Activated T-helper 2 cell treated with anti-CD3 and anti-CD28 coated beads, Interferon-gamma antibody, Interleukin-2, Interleukin-4, amounts not matched to agents 10 μg/mL and 5 μg/mL and 100 μg/mL, durations not matched to agents 14 hours and 24 hours and 36 hours (primary cell): ENCODE measurements around the gene IGF2BP2. TPM values are rescaled to one million over a fixed set of nuclear protein-coding genes. Genes with fewer than 3 reads are reported as not detected.
"Not testable (repeated sequence)": the region's sequence is repeated elsewhere in the genome, so short reads cannot be mapped to it uniquely, and the experiment has no call there.

Experiments used
- DNase-seq: peaks from one replicate; pipeline ENCODE4 v3.0.0; 2021; ENCODE audit warnings: low spot score
- H3K27ac Mint-ChIP-seq: one replicate; pipeline ENCODE4 v1.8.0; 2021; ENCODE audit warnings: mixed read lengths
- H3K27me3 Mint-ChIP-seq: one replicate; pipeline ENCODE4 v1.8.0; 2021; ENCODE audit warnings: low read depth, mixed read lengths
- H3K36me3 Mint-ChIP-seq: one replicate; pipeline ENCODE4 v1.8.0; 2021; ENCODE audit warnings: low read depth, mixed read lengths
- H3K4me1 Mint-ChIP-seq: one replicate; pipeline ENCODE4 v1.8.0; 2021; ENCODE audit warnings: low read depth, mixed read lengths
- H3K4me3 Mint-ChIP-seq: one replicate; pipeline ENCODE4 v1.8.0; 2021; ENCODE audit warnings: low read depth, mild to moderate bottlenecking, moderate library complexity, mixed read lengths
- H3K9me3 Mint-ChIP-seq: one replicate; pipeline ENCODE4 v1.8.0; 2021; ENCODE audit warnings: mixed read lengths
- intact Hi-C: fragments of 100-400 bp; cut with micrococcal nuclease; formaldehyde crosslinking; loops from one replicate; pipeline ENCODE4 v1.15.1; 2023
- total RNA-seq: library from RNA; stranded (reverse); gene quantifications from 2 replicates; pipeline ENCODE4 v1.2.3, GENCODE V29; 2022

IGF2BP2 gene
- total RNA-seq, 1 donor from 2014 or later, result 0.05 TPM

- Mint-ChIP-seq H3K27ac (no peak overlapping the region), H3K4me3 (no peak overlapping the region), H3K4me1 (no peaks in the 10 kb centered on the region), H3K9me3 (no peaks in the 10 kb centered on the region), H3K27me3 (peaks cover 5% of the 10 kb centered on the region), H3K36me3 (no peaks in the 10 kb centered on the region)
- no peak for DNase-seq
- intact Hi-C loops, result no loop called here
These were observed 176.4 kb downstream of the IGF2BP2 start for GRCh38 chr3:185648396-185648795.

GRCh38 chr3:185647880-185648210 lies 177.0 kb downstream of the IGF2BP2 start:
- no peaks in the 10 kb centered on the region for H3K4me1 Mint-ChIP-seq
- no peak overlapping the region for H3K27ac Mint-ChIP-seq
- H3K36me3 Mint-ChIP-seq, result no peaks in the 10 kb centered on the region
- H3K9me3 Mint-ChIP-seq, result no peaks in the 10 kb centered on the region
- no peak for DNase-seq
- H3K27me3 Mint-ChIP-seq, result peaks cover 5% of the 10 kb centered on the region
- H3K4me3 Mint-ChIP-seq, result no peak overlapping the region
- intact Hi-C loops, result no loop called here

GRCh38 chr3:185647134-185647879 lies 177.5 kb downstream of the IGF2BP2 start:
- H3K36me3 Mint-ChIP-seq, result no peaks in the 10 kb centered on the region
- no peaks in the 10 kb centered on the region for H3K9me3 Mint-ChIP-seq
- DNase-seq, result no peak
- intact Hi-C loops, result no loop called here
- H3K27me3 Mint-ChIP-seq, result peaks cover 5% of the 10 kb centered on the region
- no peak overlapping the region for H3K27ac Mint-ChIP-seq
- H3K4me3 Mint-ChIP-seq, result no peak overlapping the region
- H3K4me1 Mint-ChIP-seq, result no peaks in the 10 kb centered on the region

GRCh38 chr3:185646382-185647133 lies 178.3 kb downstream of the IGF2BP2 start:
- no peaks in the 10 kb centered on the region for H3K4me1 Mint-ChIP-seq
- H3K4me3 Mint-ChIP-seq, result no peak overlapping the region
- DNase-seq, result no peak
- intact Hi-C loops, result no loop called here
- no peak overlapping the region for H3K27ac Mint-ChIP-seq
- peaks cover 5% of the 10 kb centered on the region for H3K27me3 Mint-ChIP-seq
- no peaks in the 10 kb centered on the region for H3K9me3 Mint-ChIP-seq
- H3K36me3 Mint-ChIP-seq, result no peaks in the 10 kb centered on the region

GRCh38 chr3:185645596-185646381 lies 179.1 kb downstream of the IGF2BP2 start:
- no peak for DNase-seq
- Mint-ChIP-seq H3K36me3 (no peaks in the 10 kb centered on the region), H3K9me3 (no peaks in the 10 kb centered on the region), H3K4me3 (no peak overlapping the region), H3K27ac (no peak overlapping the region), H3K27me3 (peaks cover 5% of the 10 kb centered on the region), H3K4me1 (no peaks in the 10 kb centered on the region)
- intact Hi-C loops, result no loop called here

GRCh38 chr3:185645191-185645590 lies 179.7 kb downstream of the IGF2BP2 start:
- H3K36me3 Mint-ChIP-seq, DNase-seq, H3K27me3 Mint-ChIP-seq, intact Hi-C loops, H3K27ac Mint-ChIP-seq, H3K4me3 Mint-ChIP-seq, H3K9me3 Mint-ChIP-seq, H3K4me1 Mint-ChIP-seq: not testable (repeated sequence)

- DNase-seq, result no peak
- no peak overlapping the region for H3K4me3 Mint-ChIP-seq
- H3K9me3 Mint-ChIP-seq, result no peaks in the 10 kb centered on the region
- no peak overlapping the region for H3K27ac Mint-ChIP-seq
- no peaks in the 10 kb centered on the region for H3K36me3 Mint-ChIP-seq
- H3K4me1 Mint-ChIP-seq, result no peaks in the 10 kb centered on the region
- intact Hi-C loops, result no loop called here
- H3K27me3 Mint-ChIP-seq, result no peaks in the 10 kb centered on the region
These were observed 184.5 kb downstream of the IGF2BP2 start for GRCh38 chr3:185640308-185640707.

- Mint-ChIP-seq H3K27me3 (no peaks in the 10 kb centered on the region), H3K27ac (no peak overlapping the region), H3K9me3 (no peaks in the 10 kb centered on the region), H3K4me3 (no peak overlapping the region), H3K4me1 (no peaks in the 10 kb centered on the region), H3K36me3 (no peaks in the 10 kb centered on the region)
- intact Hi-C loops, result no loop called here
- no peak for DNase-seq
These were observed 185.1 kb downstream of the IGF2BP2 start for GRCh38 chr3:185639632-185640206.

- H3K4me1 Mint-ChIP-seq, H3K4me3 Mint-ChIP-seq, H3K9me3 Mint-ChIP-seq, H3K27ac Mint-ChIP-seq, DNase-seq, H3K27me3 Mint-ChIP-seq, H3K36me3 Mint-ChIP-seq, intact Hi-C loops: not testable (repeated sequence)
These were observed 186.2 kb downstream of the IGF2BP2 start for GRCh38 chr3:185638651-185639050.

GRCh38 chr3:185637388-185637787 lies 187.5 kb downstream of the IGF2BP2 start:
- Mint-ChIP-seq H3K4me1 (peaks cover 3% of the 10 kb centered on the region), H3K27ac (no peak overlapping the region), H3K4me3 (no peak overlapping the region), H3K27me3 (no peaks in the 10 kb centered on the region), H3K36me3 (no peaks in the 10 kb centered on the region), H3K9me3 (no peaks in the 10 kb centered on the region)
- DNase-seq, result no peak
- intact Hi-C loops, result no loop called here

GRCh38 chr3:185632996-185633395 lies 191.8 kb downstream of the IGF2BP2 start:
- peaks cover 4% of the 10 kb centered on the region for H3K4me1 Mint-ChIP-seq
- no peaks in the 10 kb centered on the region for H3K9me3 Mint-ChIP-seq
- no peak overlapping the region for H3K4me3 Mint-ChIP-seq
- H3K36me3 Mint-ChIP-seq, result peaks cover 17% of the 10 kb centered on the region
- H3K27me3 Mint-ChIP-seq, result no peaks in the 10 kb centered on the region
- no peak for DNase-seq
- no peak overlapping the region for H3K27ac Mint-ChIP-seq
- intact Hi-C loops, result no loop called here

- H3K9me3 Mint-ChIP-seq, result no peaks in the 10 kb centered on the region
- no peak overlapping the region for H3K4me3 Mint-ChIP-seq
- H3K36me3 Mint-ChIP-seq, result peaks cover 25% of the 10 kb centered on the region
- peaks cover 4% of the 10 kb centered on the region for H3K4me1 Mint-ChIP-seq
- intact Hi-C loops, result no loop called here
- no peak overlapping the region for H3K27ac Mint-ChIP-seq
- no peaks in the 10 kb centered on the region for H3K27me3 Mint-ChIP-seq
- DNase-seq, result no peak
These were observed 193.2 kb downstream of the IGF2BP2 start for GRCh38 chr3:185631508-185632206.
